Measurements from ENCODE around the gene PDGFA.

The PDGFA gene

GRCh38 chr7:511476-512145 is 8.0 kb downstream of the PDGFA start:
- no peak for DNase-seq (ENCODE audit: low read depth)
- H3K4me3 ChIP-seq (ENCODE audit: control insufficient read depth, low read depth, low read length) = no peak overlapping the region
- TF ChIP-seq, protein P1, sequence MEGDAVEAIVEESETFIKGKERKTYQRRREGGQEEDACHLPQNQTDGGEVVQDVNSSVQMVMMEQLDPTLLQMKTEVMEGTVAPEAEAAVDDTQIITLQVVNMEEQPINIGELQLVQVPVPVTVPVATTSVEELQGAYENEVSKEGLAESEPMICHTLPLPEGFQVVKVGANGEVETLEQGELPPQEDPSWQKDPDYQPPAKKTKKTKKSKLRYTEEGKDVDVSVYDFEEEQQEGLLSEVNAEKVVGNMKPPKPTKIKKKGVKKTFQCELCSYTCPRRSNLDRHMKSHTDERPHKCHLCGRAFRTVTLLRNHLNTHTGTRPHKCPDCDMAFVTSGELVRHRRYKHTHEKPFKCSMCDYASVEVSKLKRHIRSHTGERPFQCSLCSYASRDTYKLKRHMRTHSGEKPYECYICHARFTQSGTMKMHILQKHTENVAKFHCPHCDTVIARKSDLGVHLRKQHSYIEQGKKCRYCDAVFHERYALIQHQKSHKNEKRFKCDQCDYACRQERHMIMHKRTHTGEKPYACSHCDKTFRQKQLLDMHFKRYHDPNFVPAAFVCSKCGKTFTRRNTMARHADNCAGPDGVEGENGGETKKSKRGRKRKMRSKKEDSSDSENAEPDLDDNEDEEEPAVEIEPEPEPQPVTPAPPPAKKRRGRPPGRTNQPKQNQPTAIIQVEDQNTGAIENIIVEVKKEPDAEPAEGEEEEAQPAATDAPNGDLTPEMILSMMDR (IDR thresholded peaks at IDR 0.05; ENCODE audit: control insufficient read depth, insufficient read depth, low read depth, low read length, missing control alignments) = no peak

DNA sequence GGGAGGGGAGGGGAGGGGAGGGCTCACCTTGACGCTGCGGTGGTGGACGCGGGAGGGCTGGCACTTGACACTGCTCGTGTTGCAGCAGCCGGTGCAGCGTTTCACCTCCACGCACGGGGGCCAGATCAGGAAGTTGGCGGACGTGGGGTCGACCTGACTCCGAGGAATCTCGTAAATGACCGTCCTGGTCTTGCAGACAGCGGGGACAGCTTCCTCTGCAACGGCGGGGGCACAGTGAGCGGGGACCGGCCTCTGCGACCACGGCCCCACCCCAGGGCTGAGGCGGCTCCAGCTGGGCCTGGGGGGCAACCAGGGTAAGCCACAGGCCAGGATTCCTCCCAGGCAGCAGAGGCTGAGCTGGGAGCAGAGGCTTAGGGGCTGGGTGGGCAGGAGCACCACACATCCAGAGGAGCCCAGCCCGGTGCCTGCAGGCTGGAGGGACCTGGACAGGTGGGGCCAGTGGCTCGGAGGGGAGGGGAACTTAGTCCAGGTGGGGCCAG is 8.8 kb downstream of the PDGFA start:
- TF ChIP-seq, protein P1 (IDR thresholded peaks at IDR 0.05; ENCODE audit: control insufficient read depth, insufficient read depth, low read depth, low read length, missing control alignments) = no peak
- DNase-seq (ENCODE audit: low read depth) = no peak
- H3K4me3 ChIP-seq (ENCODE audit: control insufficient read depth, low read depth, low read length) = no peak overlapping the region

GRCh38 chr7:510131-510481 is 9.5 kb downstream of the PDGFA start:
- no peak for DNase-seq (ENCODE audit: low read depth)
- TF ChIP-seq, protein P1 (IDR thresholded peaks at IDR 0.05; ENCODE audit: control insufficient read depth, insufficient read depth, low read depth, low read length, missing control alignments) = no peak
- H3K4me3 ChIP-seq (ENCODE audit: control insufficient read depth, low read depth, low read length) = no peak overlapping the region

DNA sequence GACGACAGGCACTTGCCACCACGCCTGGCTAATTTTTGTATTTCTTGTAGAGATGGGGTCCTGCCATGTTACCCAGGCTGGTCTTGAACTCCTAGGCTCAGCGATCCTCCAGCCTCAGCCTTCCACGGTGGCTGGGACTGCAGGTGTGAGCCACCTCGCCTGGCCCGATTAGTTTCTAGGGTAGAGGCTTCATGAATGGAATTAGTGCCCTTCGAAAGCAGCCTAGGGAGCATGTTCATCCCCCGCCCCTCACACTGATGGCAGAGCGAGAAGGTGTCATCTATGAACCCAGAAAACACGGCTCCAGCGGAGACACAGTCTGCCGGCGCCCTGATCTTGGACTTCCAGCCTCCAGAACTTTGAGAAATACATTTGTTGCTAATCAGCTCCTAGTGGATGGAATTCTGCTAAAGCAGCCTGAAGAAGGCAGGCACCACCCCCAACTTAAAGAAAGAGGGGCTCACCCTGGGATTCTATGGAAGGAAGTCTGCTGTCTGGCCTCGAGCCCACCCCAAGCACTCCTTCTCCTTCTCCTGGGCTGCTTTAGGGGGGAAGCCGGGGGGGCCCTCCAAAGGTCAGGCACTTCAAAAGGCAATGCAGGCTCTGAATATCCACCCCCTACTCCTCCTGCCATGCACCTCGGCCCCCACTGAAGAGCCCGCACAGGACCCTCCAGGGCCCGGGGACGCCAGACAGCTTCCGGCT is 10.1 kb downstream of the PDGFA start:
- H3K4me3 ChIP-seq (ENCODE audit: control insufficient read depth, low read depth, low read length) = no peak overlapping the region
- TF ChIP-seq, protein P1 (IDR thresholded peaks at IDR 0.05; ENCODE audit: control insufficient read depth, insufficient read depth, low read depth, low read length, missing control alignments) = no peak
- no peak for DNase-seq (ENCODE audit: low read depth)

GRCh38 chr7:508461-509170 is 11.0 kb downstream of the PDGFA start:
- TF ChIP-seq, protein P1 (IDR thresholded peaks at IDR 0.05; ENCODE audit: control insufficient read depth, insufficient read depth, low read depth, low read length, missing control alignments) = no peak
- DNase-seq (ENCODE audit: low read depth) = no peak
- H3K4me3 ChIP-seq (ENCODE audit: control insufficient read depth, low read depth, low read length) = no peak overlapping the region

DNA sequence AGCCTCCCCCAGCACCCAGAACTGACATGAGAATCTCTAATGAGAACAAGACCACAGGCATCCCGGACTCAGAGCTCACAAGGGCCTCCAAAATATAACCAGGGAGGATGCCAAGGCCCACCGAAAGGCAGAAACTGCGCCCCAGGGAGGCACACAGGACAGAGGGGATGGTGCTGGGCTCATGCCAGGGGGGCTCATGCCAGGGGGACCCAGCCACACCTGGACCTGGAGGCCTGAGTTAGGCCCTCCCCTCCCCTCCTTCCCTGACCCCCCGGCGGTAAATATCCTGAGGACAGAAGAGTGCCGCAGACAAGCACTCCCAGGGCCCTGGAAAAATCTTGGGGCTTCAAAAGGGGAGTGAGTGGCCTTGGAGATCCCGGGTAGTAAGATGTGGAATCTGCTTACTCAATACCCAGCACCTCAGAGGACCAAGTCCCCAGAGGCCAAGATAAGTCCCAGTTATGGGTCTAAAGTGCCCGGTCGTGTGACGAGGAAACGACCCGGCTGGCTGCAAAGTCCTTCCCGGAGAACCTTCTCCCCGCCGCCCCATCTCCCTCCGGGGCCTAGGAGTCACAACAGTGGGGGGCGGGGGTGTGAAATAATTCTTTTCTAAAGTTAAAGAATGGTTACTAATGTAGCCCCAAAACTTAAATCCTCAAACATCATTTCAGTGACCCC is 11.9 kb downstream of the PDGFA start:
- H3K4me3 ChIP-seq (ENCODE audit: control insufficient read depth, low read depth, low read length) = no peak overlapping the region
- TF ChIP-seq, protein P1 (IDR thresholded peaks at IDR 0.05; ENCODE audit: control insufficient read depth, insufficient read depth, low read depth, low read length, missing control alignments) = no peak
- DNase-seq (ENCODE audit: low read depth) = no peak

Measured in AG09309 (cell line).